ENCODE measurements around the gene PALD1.
"Not testable (repeated sequence)": the region's sequence is repeated elsewhere in the genome, so short reads cannot be mapped to it uniquely, and the experiment has no call there.

The PALD1 gene

GRCh38 chr10:70481831-70482530, 3.4 kb downstream of the PALD1 start:
- DNase-seq (ENCODE audit: low read depth in 2 of 2), result no peak

GRCh38 chr10:70482982-70483760, 4.6 kb downstream of the PALD1 start:
- DNase-seq (ENCODE audit: low read depth in 2 of 2), result no peak

- not testable (repeated sequence) for DNase-seq (ENCODE audit: low read depth in 2 of 2)
Observed at GRCh38 chr10:70483872-70484271, 5.3 kb downstream of the PALD1 start.

- no peak for DNase-seq (ENCODE audit: low read depth in 2 of 2)
Observed at GRCh38 chr10:70487824-70488223, 9.3 kb downstream of the PALD1 start.

GRCh38 chr10:70490142-70490541, 11.6 kb downstream of the PALD1 start:
- no peak for DNase-seq (ENCODE audit: low read depth in 2 of 2)

GRCh38 chr10:70491614-70492013, 13.0 kb downstream of the PALD1 start:
- no peak for DNase-seq (ENCODE audit: low read depth in 2 of 2)

- no peak for DNase-seq (ENCODE audit: low read depth in 2 of 2)
Observed at GRCh38 chr10:70492786-70493659, 14.5 kb downstream of the PALD1 start.

GRCh38 chr10:70493660-70494234, 15.2 kb downstream of the PALD1 start:
- DNase-seq (ENCODE audit: low read depth in 2 of 2), result no peak

GRCh38 chr10:70494536-70494935, 16.0 kb downstream of the PALD1 start:
- no peak for DNase-seq (ENCODE audit: low read depth in 2 of 2)

- DNase-seq (ENCODE audit: low read depth in 2 of 2), result no peak
Observed at GRCh38 chr10:70494966-70495365, 16.4 kb downstream of the PALD1 start.

- DNase-seq (ENCODE audit: low read depth in 2 of 2), result no peak
Observed at GRCh38 chr10:70495691-70496261, 17.2 kb downstream of the PALD1 start.

- no peak for DNase-seq (ENCODE audit: low read depth in 2 of 2)
Observed at GRCh38 chr10:70496341-70497119, 18.0 kb downstream of the PALD1 start.

GRCh38 chr10:70497120-70497545, 18.6 kb downstream of the PALD1 start:
- no peak for DNase-seq (ENCODE audit: low read depth in 2 of 2)

GRCh38 chr10:70498970-70499835, 20.6 kb downstream of the PALD1 start:
- DNase-seq (ENCODE audit: low read depth in 2 of 2), result no peak

GRCh38 chr10:70499836-70500167, 21.2 kb downstream of the PALD1 start:
- no peak for DNase-seq (ENCODE audit: low read depth in 2 of 2)

- DNase-seq (ENCODE audit: low read depth in 2 of 2), result no peak
Observed at GRCh38 chr10:70500368-70500767, 21.8 kb downstream of the PALD1 start.

GRCh38 chr10:70500812-70501301, 22.3 kb downstream of the PALD1 start:
- no peak for DNase-seq (ENCODE audit: low read depth in 2 of 2)

- DNase-seq (ENCODE audit: low read depth in 2 of 2), result no peak
Observed at GRCh38 chr10:70502406-70502805, 23.8 kb downstream of the PALD1 start.

GRCh38 chr10:70503776-70504175, 25.2 kb downstream of the PALD1 start:
- DNase-seq (ENCODE audit: low read depth in 2 of 2), result no peak

Measured in activated CD8-positive, alpha-beta memory T cell treated with anti-CD3 and anti-CD28 coated beads for 4 hours (primary cell).